GM19467 (cell line): ENCODE results near the gene RAF1.
"Not testable (repeated sequence)": the region's sequence is repeated elsewhere in the genome, so short reads cannot be mapped to it uniquely, and the experiment has no call there.

Source experiments
- ATAC-seq: cut with Tn5 transposase; IDR thresholded peaks from one replicate; pipeline ENCODE4 v1.9.1; 2021; ENCODE audit warnings: mild to moderate bottlenecking, moderate library complexity; ENCODE audit not compliant: unreplicated experiment

The RAF1 gene

GRCh38 chr3:12562451-12562850, 101.5 kb downstream of the RAF1 start:
- ATAC-seq = no peak

- ATAC-seq = no peak
Observed at GRCh38 chr3:12561397-12561796, 102.5 kb downstream of the RAF1 start.

- ATAC-seq = no peak
Observed at GRCh38 chr3:12560505-12561190, 103.3 kb downstream of the RAF1 start.

- no peak for ATAC-seq
Observed at GRCh38 chr3:12559520-12559919, 104.4 kb downstream of the RAF1 start.

GRCh38 chr3:12558706-12559105, 105.2 kb downstream of the RAF1 start:
- no peak for ATAC-seq

GRCh38 chr3:12557473-12558100, 106.3 kb downstream of the RAF1 start:
- no peak for ATAC-seq

- peak; percentile 81 for ATAC-seq
Observed at GRCh38 chr3:12556690-12557472, 107.0 kb downstream of the RAF1 start, which contains the start of gene MKRN2. Gene MKRN2, plus strand, starts transcription at chr3:12557087. Its CDS starts 64 bp downstream, at chr3:12557151.

GRCh38 chr3:12556314-12556689, 107.6 kb downstream of the RAF1 start:
- no peak for ATAC-seq

GRCh38 chr3:12553921-12554391, 110.0 kb downstream of the RAF1 start:
- ATAC-seq = no peak

GRCh38 chr3:12549971-12550760, 113.8 kb downstream of the RAF1 start:
- no peak for ATAC-seq

- ATAC-seq = no peak
Observed at GRCh38 chr3:12545473-12545791, 118.5 kb downstream of the RAF1 start, which contains the start of gene MKRN2OS. Gene MKRN2OS, minus strand, starts transcription at chr3:12545499. Its CDS starts 35 bp downstream, at chr3:12545464.

- ATAC-seq = no peak
Observed at GRCh38 chr3:12544652-12545472, 119.1 kb downstream of the RAF1 start.

- not testable (repeated sequence) for ATAC-seq
Observed at GRCh38 chr3:12543497-12543896, 120.4 kb downstream of the RAF1 start.

- no peak for ATAC-seq
Observed at GRCh38 chr3:12541625-12542024, 122.3 kb downstream of the RAF1 start.

GRCh38 chr3:12536423-12536822, 127.5 kb downstream of the RAF1 start:
- no peak for ATAC-seq
